Effector memory CD4-positive, alpha-beta T cell (primary cell): ENCODE results near the gene NAXE.
A peak's percentile ranks its signal among the peaks of the same experiment; 100 is the strongest.

ENCODE experiments used
- DNase-seq, 3 donors: peaks; one replicate each; pipeline ENCODE4 v3.0.0-alpha.2; 2020
- H3K27ac ChIP-seq: 2 replicates; pipeline ENCODE4 v1.7.0; 2013; ENCODE audit warnings: mild to moderate bottlenecking, low read length, moderate library complexity; ENCODE audit not compliant: insufficient read depth, poor library complexity, severe bottlenecking
- H3K27me3 ChIP-seq: replicated peaks from 2 replicates; pipeline ENCODE4 v1.7.0; 2013; ENCODE audit warnings: mild to moderate bottlenecking, low read length; ENCODE audit not compliant: insufficient read depth, control insufficient read depth, poor library complexity, severe bottlenecking
- H3K36me3 ChIP-seq: 2 replicates; pipeline ENCODE4 v1.7.0; 2013; ENCODE audit warnings: mild to moderate bottlenecking, low read length, moderate library complexity; ENCODE audit not compliant: control insufficient read depth, insufficient read depth
- H3K4me1 ChIP-seq: 2 replicates; pipeline ENCODE4 v1.7.0; 2013; ENCODE audit warnings: low read length, mild to moderate bottlenecking; ENCODE audit not compliant: control insufficient read depth, insufficient read depth, poor library complexity, severe bottlenecking
- H3K4me3 ChIP-seq: 2 replicates; pipeline ENCODE4 v1.7.0; 2013; ENCODE audit warnings: low read length, low read depth, mild to moderate bottlenecking; ENCODE audit not compliant: insufficient read depth, poor library complexity, severe bottlenecking
- H3K9me3 ChIP-seq: 2 replicates; pipeline ENCODE4 v1.7.0; 2013; ENCODE audit warnings: mild to moderate bottlenecking, low read length, moderate library complexity; ENCODE audit not compliant: control insufficient read depth

Gene NAXE

DNA sequence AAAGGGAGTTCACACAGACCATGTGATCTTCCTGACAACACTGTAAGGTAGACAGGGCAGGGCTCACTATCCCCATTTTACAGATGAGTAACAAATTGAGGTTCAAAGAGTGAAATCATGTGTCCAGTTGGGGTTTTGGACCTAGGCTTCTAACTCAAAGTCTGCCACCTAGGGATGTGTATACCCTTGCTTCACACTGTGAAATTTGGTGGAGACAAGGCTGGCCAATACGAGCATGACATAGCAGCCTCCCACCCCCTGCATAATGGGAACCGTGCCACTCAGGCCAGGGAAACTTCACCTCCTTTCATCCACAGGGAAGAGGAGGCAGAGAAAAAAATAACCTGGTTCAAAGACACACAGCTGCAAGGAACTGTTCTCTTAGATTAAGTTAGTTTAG is 26.1 kb upstream of the NAXE start:
- no peaks in the 10 kb centered on the region for H3K36me3 ChIP-seq

DNA sequence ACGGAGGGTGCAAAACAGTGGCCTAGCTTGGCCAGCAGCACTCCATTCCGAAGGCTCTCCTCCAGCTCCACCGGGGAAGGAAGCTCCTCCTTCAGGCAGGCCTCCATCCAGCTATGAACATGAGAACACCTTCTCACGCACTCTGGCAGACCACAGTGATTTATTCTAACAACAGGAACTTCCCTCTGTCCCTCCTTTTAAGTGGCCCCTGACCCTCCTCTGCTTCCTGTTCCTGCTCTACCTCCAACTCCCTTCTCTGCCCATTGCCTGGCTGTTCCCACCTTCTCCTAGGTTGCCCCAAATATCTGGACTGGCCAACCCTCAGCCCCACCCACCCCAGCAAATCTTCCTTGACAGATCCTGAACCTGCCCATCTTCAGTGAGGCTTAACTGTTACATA is 25.1 kb upstream of the NAXE start:
- H3K4me3 ChIP-seq: no peak overlapping the region
- H3K9me3 ChIP-seq: no peaks in the 10 kb centered on the region
- no peaks in the 10 kb centered on the region for H3K4me1 ChIP-seq
- no peak for DNase-seq
- H3K27ac ChIP-seq: no peak overlapping the region
- H3K36me3 ChIP-seq: no peaks in the 10 kb centered on the region
- peaks cover 4% of the 10 kb centered on the region for H3K27me3 ChIP-seq

More for the DNA sequence above, 26.1 kb upstream of the NAXE start:
- H3K4me3 ChIP-seq: no peak overlapping the region
- H3K4me1 ChIP-seq: no peaks in the 10 kb centered on the region
- H3K9me3 ChIP-seq: no peaks in the 10 kb centered on the region
- no peak overlapping the region for H3K27ac ChIP-seq
- no peak for DNase-seq
- no peaks in the 10 kb centered on the region for H3K27me3 ChIP-seq

DNA sequence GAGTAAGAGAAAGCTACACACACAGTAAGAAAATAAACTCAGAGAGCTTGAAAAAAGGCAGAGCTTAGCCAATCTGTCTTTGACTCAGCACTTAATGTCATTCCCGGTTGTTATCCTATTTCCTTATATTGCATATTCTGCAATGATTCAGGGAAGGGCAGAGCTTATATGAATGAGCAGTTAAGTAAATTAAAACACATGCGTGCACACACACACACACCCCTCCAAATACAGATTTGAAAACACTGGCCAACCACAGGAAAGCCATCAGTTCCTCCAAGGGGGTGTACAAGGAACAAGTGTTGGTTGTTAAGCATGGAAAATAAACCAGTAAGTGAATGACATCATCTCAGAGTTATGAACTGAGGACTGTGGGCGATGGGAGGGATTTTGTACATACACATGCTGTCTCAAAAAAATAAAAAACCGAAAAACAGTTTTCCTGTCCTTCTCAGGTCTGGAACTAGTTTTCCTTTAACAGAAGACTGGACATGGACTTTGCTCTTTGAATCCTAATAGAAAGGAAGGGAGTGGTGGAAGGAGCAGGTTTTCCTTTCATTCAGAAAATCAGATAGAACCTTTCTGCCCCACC is 20.2 kb upstream of the NAXE start:
- no peak overlapping the region for H3K27ac ChIP-seq
- no peaks in the 10 kb centered on the region for H3K9me3 ChIP-seq
- peaks cover 17% of the 10 kb centered on the region for H3K27me3 ChIP-seq
- DNase-seq: no peak
- H3K4me3 ChIP-seq: no peak overlapping the region
- H3K4me1 ChIP-seq: peaks cover 11% of the 10 kb centered on the region
- no peaks in the 10 kb centered on the region for H3K36me3 ChIP-seq

DNA sequence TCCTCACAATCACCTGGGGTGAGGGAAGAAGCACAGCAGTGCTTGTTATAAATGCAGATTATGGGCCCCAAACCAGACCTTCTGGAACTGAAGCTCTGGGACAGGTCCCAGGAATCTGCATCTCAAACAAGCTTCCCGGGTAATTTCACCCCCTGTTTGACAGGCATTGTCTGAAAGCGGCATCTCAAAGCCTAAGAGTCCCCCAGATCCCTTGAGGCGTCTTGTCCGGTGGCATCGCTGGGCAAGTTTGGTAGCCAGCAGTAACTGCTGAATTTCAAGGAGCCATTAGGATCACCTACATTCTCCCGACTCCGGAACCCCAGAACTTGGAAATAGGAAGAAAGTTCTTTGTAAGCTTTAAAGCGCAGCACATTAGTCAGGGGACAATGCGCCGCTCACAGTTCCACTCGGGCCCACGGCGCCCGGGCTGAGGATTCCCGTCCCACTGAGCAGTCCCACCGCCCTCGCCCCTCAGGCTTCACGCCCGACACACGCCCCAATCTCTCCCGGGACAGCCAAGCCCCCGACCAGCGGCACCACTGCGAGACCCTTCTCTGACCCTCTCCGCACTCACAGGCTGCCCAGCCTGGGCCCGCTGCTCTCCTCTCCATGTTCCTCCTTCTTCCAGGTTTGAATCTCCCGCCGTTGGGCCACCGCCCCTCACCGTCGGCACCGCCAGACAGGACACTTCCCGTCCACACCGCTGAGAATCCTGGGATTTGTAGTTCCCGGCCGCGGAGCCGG is 19.5 kb upstream of the NAXE start, which contains the start of gene IQGAP3:
Gene IQGAP3, minus strand, starts transcription at position 647 of the 744 bp plus-strand sequence. Its CDS starts 36 bp downstream, at position 611.
- H3K27me3 ChIP-seq: peaks cover 17% of the 10 kb centered on the region
- H3K4me1 ChIP-seq: peaks cover 11% of the 10 kb centered on the region
- H3K9me3 ChIP-seq: no peaks in the 10 kb centered on the region
- peak; percentile 43 to 62 (median 55) for DNase-seq
- peak within 1 kb of the TSS; percentile 47 for H3K4me3 ChIP-seq
- H3K36me3 ChIP-seq: no peaks in the 10 kb centered on the region
- H3K27ac ChIP-seq: no peak within 1 kb of the TSS

DNA sequence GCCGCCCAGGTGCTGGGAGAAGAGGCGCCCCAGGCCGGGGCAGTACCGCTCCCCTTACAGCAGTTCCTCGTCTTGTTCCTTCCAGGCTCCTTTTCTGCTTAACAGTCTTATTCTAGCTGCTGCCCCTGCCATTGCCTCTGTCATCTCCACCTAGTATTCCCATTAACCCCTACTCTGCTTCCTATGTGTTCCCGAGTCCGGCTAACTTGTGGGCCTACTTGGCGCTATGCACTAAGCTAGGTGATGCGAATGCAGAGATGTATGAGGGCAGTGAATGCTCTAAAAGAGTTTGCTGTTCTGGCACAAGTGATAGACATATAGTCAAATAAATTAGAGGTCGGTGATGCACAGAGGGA is 18.9 kb upstream of the NAXE start:
- Histone ChIP-seq H3K9me3 (no peaks in the 10 kb centered on the region), H3K27ac (no peak overlapping the region), H3K27me3 (peaks cover 17% of the 10 kb centered on the region), H3K4me3 (peak overlapping the region; percentile 47), H3K4me1 (peaks cover 11% of the 10 kb centered on the region), H3K36me3 (no peaks in the 10 kb centered on the region)
- no peak for DNase-seq

DNA sequence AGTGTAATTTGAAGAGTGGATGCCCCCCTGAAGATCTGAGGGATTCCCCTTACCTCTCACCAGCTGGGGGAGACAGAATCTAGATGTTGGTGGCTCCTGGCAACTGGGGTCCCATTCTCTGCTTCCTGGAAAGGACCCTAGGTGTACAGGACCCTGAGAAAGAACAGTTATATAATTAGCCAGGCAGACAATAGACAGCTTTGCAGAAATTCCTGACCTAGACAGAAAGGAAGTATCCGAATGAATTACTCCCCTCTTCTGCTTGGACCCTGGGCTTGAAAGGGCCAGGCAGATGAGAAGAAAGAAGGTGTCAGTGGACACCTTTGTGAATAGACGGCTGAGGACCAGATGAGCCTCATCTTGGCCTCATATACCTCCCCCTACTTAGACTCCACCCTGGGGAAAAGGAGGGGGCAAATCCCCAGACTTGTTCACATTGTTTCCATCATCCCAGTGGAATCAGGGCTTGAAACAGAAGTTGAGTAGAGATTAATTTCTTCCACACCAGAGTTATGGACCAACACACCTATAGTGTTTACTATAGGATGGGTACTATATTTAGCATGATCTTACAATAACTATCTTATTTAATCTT is 17.4 kb upstream of the NAXE start:
- Histone ChIP-seq H3K4me3 (no peak overlapping the region), H3K27ac (no peak overlapping the region), H3K4me1 (peaks cover 11% of the 10 kb centered on the region), H3K9me3 (no peaks in the 10 kb centered on the region), H3K36me3 (no peaks in the 10 kb centered on the region), H3K27me3 (peaks cover 17% of the 10 kb centered on the region)
- DNase-seq: no peak

DNA sequence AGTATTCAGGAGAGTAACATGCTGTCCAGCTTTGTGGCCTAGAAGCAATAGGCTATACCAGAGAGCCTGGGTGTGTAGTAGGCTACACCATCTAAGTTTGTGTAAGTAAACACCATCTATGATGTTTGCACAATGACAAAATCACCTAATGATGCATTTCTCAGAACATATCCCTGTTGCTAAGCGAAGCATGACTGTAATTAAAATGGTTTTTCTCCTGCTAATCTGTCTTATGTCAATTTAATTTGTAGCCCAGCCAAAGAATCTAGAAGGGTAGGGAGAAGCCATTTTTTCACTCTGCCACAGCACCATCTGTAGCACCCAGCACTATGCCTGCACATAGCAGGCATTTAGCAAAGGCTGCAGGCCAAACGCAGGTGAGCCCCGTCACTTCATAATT is 14.0 kb upstream of the NAXE start:
- Histone ChIP-seq H3K27me3 (peaks cover 3% of the 10 kb centered on the region), H3K9me3 (no peaks in the 10 kb centered on the region), H3K36me3 (no peaks in the 10 kb centered on the region), H3K4me1 (peaks cover 3% of the 10 kb centered on the region), H3K4me3 (no peak overlapping the region), H3K27ac (no peak overlapping the region)
- no peak for DNase-seq

DNA sequence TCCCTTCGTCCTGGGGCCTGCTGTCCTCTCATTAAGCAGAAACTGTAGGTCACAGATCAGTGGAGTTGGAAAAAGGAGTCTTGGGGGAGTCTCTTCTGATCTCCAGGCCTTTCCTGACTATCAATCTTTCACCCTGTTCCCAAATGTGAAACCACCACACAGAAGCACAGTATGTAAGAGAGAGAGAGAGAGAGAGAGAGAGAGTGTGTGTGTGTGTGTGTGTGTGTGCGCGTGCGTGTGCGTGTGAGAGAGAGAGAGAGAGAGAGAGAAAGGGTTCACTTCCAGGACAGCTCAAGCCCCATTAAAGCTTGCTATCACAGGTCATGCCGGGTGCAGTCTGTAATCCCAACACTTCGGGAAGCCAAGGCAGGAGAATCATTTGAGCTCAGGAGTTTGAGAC is 13.5 kb upstream of the NAXE start:
- Histone ChIP-seq H3K4me1 (no peaks in the 10 kb centered on the region), H3K36me3 (no peaks in the 10 kb centered on the region), H3K27ac (no peak overlapping the region), H3K9me3 (no peaks in the 10 kb centered on the region), H3K27me3 (no peaks in the 10 kb centered on the region), H3K4me3 (no peak overlapping the region)
- DNase-seq: no peak

DNA sequence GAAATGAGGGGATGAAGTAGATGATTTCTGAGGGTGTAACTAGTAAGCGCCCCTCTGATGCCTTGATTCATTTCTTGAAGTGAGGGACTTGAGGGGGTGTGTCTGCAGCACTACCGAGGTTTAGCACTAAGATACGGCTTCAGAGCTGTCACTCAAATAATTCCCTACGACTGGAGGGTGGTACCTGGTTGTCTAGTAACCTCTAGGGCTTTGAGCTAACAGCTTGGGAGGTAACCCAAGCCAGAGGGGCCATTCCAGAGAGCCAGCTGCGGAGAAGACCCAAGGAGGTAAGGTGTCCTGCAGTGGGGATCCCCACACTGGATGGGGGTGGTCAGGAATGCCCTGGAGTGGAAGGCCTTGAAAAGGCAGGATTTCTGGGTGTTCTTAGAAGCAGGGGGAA is 12.1 kb upstream of the NAXE start, which contains the start of gene TTC24:
Gene TTC24, plus strand, starts transcription at position 252 of the 400 bp plus-strand sequence. CDS start 1,642 bp downstream, outside the sequence.
- no peaks in the 10 kb centered on the region for H3K4me1 ChIP-seq
- no peak for DNase-seq
- H3K27ac ChIP-seq: no peak within 1 kb of the TSS
- no peak within 1 kb of the TSS for H3K4me3 ChIP-seq
- H3K36me3 ChIP-seq: no peaks in the 10 kb centered on the region
- no peaks in the 10 kb centered on the region for H3K27me3 ChIP-seq
- no peaks in the 10 kb centered on the region for H3K9me3 ChIP-seq
